SK-N-MC (cell line): ENCODE data around the gene SNRNP200.

Experiments used
- EZH2 ChIP-seq: fragments of 200-600 bp; sonication (generic); IDR thresholded peaks from one replicate; pipeline ENCODE4 v1.6.1; 2017; ENCODE audit warnings: antibody characterized with exemption
- POLR2AphosphoS5 ChIP-seq: IDR thresholded peaks from 2 replicates; pipeline ENCODE4 v1.6.1; 2012; ENCODE audit warnings: mild to moderate bottlenecking, low read depth, low read length, borderline replicate concordance

DNA sequence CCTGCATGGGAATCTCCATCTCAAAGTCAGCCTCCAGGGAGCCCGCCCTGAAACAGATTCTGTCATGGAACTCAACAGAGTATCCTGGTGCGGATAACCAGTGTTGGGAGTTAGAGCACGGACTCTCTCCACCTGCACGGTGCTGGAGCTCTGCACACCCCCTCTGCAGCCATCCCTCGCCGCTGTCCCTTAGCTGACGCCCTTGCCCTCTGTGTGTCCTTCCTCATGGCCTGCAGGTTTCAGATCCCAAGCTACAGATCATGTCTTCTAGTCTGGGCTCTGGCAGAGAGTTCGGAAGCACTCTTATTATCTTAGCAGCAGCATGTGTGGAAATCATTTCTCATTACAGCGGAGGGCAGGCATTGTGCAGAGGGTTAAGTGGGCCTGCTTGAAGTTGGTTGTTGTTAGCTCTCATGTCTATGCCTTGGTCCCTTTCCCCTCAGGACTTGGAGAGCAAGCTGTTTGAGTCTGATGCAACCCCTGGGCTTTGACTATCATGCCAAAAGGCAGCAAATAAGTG lies 65.5 kb downstream of the SNRNP200 start:
- TF ChIP-seq POLR2AphosphoS5: no peak
- TF ChIP-seq EZH2: no peak
